ENCODE data around the gene MIEF2.
"Not testable (repeated sequence)": the region's sequence is repeated elsewhere in the genome, so short reads cannot be mapped to it uniquely, and the experiment has no call there.

The MIEF2 gene

GRCh38 chr17:18300725-18301480, 40.4 kb downstream of the MIEF2 start:
- no peak for DNase-seq

- not testable (repeated sequence) for DNase-seq
Observed at GRCh38 chr17:18303206-18303605, 42.7 kb downstream of the MIEF2 start.

- no peak for DNase-seq
Observed at GRCh38 chr17:18309202-18309601, 48.7 kb downstream of the MIEF2 start.

GRCh38 chr17:18314059-18314730, 53.7 kb downstream of the MIEF2 start:
- no peak for DNase-seq

GRCh38 chr17:18314731-18315561, 54.5 kb downstream of the MIEF2 start, which contains the start of the genes SMCR8 and TOP3A:
Gene SMCR8, plus strand, starts transcription at chr17:18315293. Its CDS starts 497 bp downstream, at chr17:18315790.
Gene TOP3A, minus strand, starts transcription at chr17:18314994. Its CDS starts 216 bp downstream, at chr17:18314778.
- DNase-seq: peak; percentile 98

- DNase-seq: no peak
Observed at GRCh38 chr17:18315562-18315922, 55.1 kb downstream of the MIEF2 start.

- no peak for DNase-seq
Observed at GRCh38 chr17:18315961-18316360, 55.5 kb downstream of the MIEF2 start.
